Fibroblast of skin of left quadriceps (primary cell): ENCODE measurements around the gene NISCH.

Source experiments
- DNase-seq, 2 experiments: peaks; one replicate each; pipeline ENCODE4 v3.0.0-alpha.2; 2013; ENCODE audit warnings: low read depth in 2 of 2

NISCH gene

DNA sequence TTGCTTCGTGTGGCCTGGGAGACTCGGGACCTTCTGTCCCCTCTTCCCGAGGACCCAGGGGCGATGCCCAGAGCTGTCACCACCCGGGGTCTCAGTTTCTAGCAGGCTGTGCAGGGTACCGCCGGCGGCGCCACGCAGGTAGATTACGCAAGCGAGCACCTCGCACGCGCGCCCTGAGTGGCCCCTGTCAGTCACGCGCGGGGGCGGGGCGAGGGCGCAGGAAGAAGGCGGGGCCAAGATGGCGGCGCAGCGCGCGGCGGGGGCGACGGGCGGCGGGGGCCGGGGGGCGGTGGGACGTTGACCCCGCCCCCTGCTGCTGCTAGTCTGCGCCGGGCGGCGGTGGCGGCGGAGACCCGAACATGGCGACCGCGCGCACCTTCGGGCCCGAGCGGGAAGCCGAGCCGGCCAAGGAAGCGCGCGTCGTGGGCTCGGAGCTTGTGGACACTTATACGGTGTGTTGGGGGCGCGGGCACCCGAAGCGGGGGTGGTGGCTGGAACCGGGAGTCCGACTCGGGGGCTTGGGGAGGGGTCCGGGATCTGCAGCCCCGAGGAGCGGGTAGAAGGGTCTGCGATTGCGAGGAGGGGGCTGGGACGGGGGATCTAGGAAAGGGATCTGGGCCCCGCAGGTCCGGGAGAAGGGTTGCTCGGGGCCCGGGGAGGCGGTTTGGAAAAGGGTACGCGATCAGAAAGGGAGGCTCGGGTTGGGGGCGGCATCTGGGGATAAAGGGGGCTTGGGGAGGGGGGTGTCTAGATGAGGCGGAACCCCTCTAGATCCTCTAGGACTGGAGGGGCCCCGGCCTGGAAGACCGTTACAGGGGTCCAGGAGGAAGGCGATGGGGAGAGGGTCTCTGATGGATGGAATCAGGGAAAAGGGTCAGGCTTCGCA is at the start of gene NISCH:
Gene NISCH (plus strand): TSS at position 322 of the 886 bp plus-strand sequence. CDS start 38 bp downstream, at position 360.
- DNase-seq: peak; percentile 62 to 63

DNA sequence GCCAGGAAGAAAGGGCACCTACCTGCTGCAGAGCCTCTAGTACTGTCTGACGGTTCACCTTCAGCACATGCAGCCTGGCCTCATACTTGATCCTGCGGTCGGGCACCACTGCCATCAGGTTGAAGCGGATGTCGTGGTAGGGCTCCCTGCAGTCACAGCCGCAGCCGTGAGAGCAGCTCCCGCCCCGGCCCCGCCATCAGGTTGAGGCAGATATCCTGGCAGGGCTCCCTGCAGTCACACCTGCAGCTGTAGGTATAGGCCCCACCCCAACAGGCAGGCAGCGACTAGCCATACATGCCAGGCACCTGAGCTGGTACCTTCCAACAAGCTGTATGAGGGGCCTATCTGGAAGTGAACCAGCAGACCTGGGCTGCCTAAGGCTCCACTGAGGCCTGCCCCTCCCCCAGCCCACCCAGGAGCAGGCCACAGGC is 49.2 kb upstream of the NISCH start:
- DNase-seq: no peak

GRCh38 chr3:52406791-52407510 is 48.5 kb upstream of the NISCH start:
- no peak for DNase-seq

DNA sequence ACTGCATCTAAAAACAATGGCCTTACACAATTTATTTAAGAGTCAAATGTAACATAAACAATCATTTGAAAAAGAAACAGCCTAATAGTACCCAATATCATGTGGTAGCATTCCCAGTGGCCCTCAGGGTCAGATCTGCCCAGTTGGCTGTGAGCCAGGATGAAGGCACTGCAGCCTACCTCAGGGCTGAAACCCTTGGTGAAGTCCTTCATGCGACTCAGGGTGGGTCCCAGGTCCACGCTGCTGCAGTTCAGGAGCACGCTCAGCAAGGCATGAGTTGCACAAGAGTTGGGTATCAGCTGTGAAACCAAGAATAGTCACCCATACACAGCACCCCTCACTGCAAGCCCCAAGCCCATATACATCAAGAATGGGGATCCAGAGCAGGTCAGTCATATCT is 47.6 kb upstream of the NISCH start:
- DNase-seq: no peak

- no peak for DNase-seq
Observed at GRCh38 chr3:52408466-52408865, 46.9 kb upstream of the NISCH start.

- no peak for DNase-seq
Observed at GRCh38 chr3:52415800-52416199, 39.6 kb upstream of the NISCH start.

DNA sequence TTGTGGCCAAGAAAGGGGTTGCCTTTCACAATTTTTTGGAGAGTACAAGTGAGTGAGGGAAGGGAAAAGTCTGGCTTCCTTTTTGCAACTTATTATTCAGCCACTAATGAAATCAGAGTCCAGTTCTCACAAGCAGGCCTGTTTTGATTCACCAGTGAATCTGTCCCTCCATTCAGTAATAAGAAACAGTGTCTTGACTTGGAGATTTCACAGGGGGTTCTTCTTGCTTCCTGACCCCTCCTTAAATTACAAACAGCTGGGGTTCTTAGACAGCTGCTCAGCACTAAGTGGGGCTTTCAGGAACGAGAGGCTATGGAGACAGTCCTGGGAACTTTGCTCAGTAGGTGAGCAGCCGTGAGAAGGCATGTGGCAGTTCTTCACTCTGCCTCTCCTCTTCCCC is 35.0 kb upstream of the NISCH start:
- DNase-seq: no peak

DNA sequence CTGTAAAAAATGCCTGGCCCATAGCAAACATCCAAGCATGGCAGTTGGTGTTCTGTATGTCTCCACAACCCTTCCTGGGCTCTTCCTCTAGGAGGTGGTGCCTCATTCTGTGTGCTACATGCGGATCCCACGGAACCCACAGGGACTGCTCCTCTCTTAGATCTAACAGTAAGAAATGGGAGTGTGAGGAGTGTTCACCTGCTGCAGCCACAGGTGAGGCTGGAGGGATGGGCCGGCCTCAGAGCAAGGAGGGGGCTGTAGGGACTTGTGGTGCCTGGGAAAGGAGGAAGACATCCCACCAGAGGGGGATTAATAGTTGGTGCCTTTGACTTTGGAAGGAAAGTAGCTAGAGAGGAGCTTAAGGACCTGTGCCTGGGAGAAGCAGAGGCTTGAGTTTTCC is 32.7 kb upstream of the NISCH start:
- no peak for DNase-seq

GRCh38 chr3:52423173-52423572 is 32.2 kb upstream of the NISCH start:
- DNase-seq: no peak

DNA sequence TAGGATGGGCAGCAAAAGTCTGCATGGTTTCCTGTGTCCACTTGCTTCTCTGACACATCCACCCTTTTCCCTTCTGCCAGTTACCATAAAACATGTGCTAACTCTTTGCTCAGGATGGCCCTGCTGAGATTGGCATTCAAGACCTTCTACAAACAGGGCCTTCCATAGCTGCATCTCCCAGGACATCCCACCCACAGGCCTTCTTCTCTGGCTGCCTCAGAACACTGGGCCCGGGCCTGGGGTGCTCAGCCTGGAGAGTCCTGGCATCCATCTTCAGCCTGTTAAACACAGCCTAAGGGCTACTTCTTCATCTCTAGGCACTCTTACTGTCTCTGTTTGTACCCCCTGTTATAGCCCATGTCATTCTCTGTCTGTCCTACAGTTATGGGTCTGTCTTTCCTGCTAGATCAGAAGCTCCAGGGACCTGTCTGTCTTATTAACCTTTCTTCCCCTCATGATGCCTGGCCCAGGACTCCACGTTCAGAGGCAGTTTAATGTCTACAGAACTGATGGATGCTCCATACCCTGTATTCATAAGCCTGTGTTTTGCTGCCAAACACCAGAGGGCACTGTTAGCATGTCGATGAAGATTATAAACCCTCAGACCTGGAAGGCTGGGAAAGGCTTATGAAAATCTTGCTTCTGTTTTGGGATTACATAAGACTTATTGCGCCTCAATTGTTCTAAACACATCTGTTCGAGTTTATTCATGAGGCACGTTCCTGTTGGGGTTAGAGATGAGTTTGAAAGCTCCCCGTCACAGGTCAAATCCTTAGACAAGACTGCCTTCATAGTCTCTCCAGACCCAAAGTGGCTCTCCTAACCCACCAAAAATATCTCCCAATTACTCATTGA is 27.0 kb upstream of the NISCH start:
- DNase-seq: peak; percentile 60 to 61

DNA sequence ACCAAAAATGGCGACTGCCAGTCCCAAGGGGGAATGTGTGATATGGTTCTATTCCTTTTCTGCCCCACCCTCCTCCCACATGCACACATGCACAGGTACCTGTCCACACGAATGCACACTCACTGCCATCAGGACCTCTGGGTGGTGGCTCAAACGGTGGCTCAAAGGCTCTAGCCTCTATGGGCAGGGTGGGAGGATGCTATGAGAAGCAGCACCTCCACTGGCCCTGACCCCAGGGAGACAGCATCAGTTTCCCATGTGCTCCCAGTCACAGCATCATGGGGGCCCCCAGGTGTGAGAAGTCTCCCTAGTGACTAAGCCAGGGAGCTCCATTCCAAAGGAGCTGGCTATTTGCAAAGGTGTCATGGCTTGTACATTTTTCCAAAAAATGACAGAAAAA is 26.4 kb upstream of the NISCH start:
- no peak for DNase-seq

DNA sequence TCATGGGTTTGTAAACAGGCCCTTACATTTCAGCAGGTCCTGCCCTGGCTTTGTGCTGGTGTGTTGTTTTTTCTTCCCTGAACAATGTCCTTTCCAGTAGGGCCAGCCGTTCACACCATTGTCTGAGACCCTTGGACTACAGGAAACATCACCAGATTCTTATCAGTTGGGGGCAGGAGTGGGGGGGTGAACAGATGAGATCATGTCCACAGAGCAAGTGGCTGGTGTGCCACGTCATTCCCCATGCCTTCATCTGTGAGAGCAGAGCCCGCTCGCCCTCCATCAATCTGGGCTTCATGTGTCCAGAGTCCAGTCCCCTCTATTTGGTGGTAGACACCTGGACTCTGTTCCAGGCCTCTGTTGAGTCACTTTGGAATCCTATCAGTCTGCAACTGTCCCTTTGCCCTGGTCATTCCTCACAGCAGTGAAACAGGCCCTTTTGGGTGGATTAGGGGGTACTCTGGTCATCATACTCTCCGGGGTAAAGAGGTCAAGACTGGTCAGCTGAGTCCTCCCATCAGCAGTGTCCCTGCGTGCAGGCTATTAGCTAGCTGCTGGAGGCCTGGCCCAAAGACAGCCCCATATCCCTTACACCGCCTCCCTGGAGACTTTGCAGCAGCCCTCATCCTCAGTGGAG is 25.5 kb upstream of the NISCH start:
- no peak for DNase-seq

- no peak for DNase-seq
Observed at GRCh38 chr3:52430416-52430810, 25.0 kb upstream of the NISCH start.

GRCh38 chr3:52431459-52432223 is 23.8 kb upstream of the NISCH start:
- no peak for DNase-seq

DNA sequence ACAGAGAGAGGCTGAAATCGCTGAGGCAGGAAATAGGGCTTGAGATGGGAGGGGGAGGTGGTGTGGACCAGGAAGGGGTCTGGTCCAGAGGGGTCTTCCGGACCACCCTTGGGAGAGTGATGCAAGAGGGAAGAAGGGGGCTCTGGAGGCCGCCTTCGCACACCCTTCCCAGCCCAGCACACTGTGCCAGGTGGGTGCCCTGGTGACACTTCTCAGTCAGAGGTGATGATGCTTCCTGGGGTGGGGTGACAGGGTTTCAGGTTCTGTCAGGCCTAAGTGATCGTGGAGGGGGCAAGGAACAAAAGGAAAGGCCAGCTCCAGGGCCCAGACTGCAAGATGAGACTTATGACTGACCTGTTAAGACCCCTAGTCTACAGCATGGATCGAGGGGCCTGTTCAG is 23.2 kb upstream of the NISCH start:
- no peak for DNase-seq

- no peak for DNase-seq
Observed at GRCh38 chr3:52432691-52433141, 22.7 kb upstream of the NISCH start.

- DNase-seq: no peak
Observed at GRCh38 chr3:52433328-52433995, 21.9 kb upstream of the NISCH start.

GRCh38 chr3:52433996-52434479 is 21.4 kb upstream of the NISCH start:
- DNase-seq: no peak

DNA sequence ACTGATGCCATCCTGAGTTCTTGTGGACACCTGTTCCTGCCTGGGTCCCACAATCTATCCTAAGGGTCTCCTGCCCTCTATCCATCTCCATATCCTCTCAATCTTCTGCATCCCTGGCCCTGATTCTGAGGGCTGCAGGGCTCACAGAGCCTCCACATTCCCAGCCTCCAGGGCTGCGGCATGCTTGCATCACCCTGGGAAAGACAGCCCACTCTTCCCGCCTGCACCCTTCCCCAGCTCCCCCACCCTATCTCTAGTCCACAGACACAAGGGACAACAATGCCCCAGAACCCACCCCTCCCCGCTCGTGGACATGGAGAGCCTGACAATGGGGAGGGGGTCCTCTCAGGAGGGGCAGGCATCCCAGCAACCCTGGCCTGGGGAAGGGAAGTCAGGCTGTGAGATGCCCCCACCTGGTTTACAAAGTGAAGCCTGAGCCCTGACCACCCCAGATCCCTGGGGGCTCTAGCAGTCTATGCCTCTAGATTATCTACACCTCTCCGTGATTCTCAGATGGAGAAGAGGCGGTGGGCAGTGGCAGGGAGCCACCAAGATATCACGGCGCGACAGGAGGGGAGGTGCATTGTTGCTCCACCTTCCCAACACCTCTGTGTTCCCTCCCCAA is 20.8 kb upstream of the NISCH start:
- no peak for DNase-seq
